GM19239 (cell line): ENCODE results near the gene ARNT2.
"Not testable (repeated sequence)": the region's sequence is repeated elsewhere in the genome, so short reads cannot be mapped to it uniquely, and the experiment has no call there.

Experiments
- DNase-seq: peaks from one replicate; pipeline ENCODE4 v3.0.0; 2011; ENCODE audit warnings: low spot score; ENCODE audit not compliant: insufficient read length
- FAIRE-seq: peaks from 2 replicates; lab custom pipeline; 2011; peaks lifted over from hg19 to GRCh38; lab: Jason Lieb, UNC

Gene ARNT2

GRCh38 chr15:80507638-80508316, 103.6 kb downstream of the ARNT2 start:
- DNase-seq (no peak), FAIRE-seq (no peak)

DNA sequence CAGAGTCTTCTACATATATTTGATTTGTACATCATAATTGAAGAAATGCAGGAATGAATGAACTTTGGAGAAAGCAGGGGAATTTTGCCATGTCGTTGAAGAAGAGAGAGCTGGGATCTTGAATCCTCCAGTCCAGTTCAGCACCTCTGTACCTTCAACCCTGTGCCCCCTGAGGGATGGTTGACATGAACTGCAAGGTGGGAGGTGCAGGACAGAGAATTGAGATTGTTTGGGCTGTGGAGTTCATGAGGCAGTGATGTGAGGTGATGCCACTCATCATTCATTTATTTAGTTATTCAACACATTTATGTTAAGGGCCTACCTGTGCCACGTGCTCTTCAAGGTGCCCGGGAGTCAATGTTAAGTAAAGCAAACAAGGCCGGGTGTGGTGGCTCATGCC, 104.6 kb downstream of the ARNT2 start:
- FAIRE-seq = no peak
- no peak for DNase-seq

DNA sequence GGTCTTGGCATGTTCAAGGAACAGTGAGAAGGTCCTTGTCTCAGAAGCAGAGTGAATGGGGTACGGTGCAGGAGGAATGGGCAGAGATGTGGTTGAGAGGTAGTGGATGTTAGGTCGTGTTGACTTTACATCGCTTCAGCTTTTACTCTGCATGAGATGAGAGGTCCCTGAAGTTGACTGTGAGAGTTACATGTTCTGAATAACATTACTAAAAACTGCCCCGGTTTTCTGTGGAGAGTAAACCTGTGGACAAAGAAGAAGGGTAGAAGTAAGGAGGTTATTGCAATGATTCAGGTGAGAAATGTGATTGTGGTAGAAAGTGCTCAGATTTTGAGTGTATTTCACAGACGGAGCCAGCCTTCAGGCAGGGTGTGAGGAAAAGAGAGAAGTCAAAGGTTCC, 105.6 kb downstream of the ARNT2 start:
- no peak for DNase-seq
- no peak for FAIRE-seq

DNA sequence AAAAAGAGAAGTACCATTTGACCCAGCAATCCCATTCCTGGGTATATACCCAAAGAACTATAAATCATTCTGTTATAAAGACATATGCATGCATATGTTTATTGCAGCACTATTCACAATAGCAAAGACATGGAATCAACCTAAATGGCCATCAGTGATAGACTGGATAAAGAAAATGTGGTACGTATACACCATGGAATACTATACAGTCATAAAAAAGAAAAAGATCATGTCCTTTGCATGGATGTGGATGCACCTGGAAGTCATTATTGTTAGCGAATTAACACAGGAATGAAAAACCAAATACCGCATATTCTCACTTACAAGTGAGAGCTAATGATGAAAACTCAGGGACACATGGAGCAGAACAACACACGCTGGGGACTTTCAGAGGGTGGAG, 106.8 kb downstream of the ARNT2 start:
- DNase-seq, FAIRE-seq: not testable (repeated sequence)

- FAIRE-seq (no peak), DNase-seq (no peak)
Observed at GRCh38 chr15:80512726-80513660, 108.8 kb downstream of the ARNT2 start.

DNA sequence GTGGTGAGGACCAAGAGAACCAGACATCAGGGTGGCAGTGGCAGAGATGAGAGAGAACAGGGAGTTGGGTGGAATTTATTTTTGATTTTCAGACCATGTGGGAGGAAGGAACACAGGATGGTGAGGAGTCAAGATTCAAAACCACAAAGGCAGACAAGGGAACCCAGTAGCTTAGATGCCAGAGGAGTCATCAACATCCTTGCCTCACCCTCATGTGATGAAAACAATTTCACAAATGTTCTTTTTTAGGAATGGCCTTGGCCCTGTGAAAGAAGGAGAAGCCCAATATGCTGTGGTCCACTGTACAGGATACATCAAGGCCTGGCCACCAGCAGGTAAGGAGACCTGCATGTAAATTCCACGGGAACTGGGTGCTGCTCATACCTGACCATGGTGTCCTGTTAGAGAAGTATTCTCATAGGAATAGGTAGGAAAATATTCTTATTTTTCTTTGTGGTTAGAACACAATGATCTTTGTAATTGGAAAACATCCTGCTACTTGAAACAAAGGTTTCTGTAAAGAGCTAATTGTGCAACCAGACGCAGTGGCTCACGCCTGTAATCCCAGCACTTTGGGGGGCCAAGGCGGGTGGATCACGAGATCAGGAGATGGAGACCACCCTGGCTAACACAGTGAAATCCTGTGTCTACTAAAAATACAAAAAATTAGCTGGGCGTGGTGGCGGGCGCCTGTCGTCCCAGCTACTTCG, 110.0 kb downstream of the ARNT2 start:
- no peak for DNase-seq
- no peak for FAIRE-seq

- no peak for FAIRE-seq
- no peak for DNase-seq
Observed at GRCh38 chr15:80517290-80517689, 113.1 kb downstream of the ARNT2 start.

- no peak for FAIRE-seq
Observed at GRCh38 chr15:80518522-80518921, 114.3 kb downstream of the ARNT2 start.

GRCh38 chr15:80523746-80524145, 119.6 kb downstream of the ARNT2 start:
- DNase-seq (no peak), FAIRE-seq (no peak)

More at GRCh38 chr15:80518522-80518921, 114.3 kb downstream of the ARNT2 start:
- DNase-seq = no peak

- FAIRE-seq (no peak), DNase-seq (no peak)
Observed at GRCh38 chr15:80525853-80526252, 121.7 kb downstream of the ARNT2 start.

DNA sequence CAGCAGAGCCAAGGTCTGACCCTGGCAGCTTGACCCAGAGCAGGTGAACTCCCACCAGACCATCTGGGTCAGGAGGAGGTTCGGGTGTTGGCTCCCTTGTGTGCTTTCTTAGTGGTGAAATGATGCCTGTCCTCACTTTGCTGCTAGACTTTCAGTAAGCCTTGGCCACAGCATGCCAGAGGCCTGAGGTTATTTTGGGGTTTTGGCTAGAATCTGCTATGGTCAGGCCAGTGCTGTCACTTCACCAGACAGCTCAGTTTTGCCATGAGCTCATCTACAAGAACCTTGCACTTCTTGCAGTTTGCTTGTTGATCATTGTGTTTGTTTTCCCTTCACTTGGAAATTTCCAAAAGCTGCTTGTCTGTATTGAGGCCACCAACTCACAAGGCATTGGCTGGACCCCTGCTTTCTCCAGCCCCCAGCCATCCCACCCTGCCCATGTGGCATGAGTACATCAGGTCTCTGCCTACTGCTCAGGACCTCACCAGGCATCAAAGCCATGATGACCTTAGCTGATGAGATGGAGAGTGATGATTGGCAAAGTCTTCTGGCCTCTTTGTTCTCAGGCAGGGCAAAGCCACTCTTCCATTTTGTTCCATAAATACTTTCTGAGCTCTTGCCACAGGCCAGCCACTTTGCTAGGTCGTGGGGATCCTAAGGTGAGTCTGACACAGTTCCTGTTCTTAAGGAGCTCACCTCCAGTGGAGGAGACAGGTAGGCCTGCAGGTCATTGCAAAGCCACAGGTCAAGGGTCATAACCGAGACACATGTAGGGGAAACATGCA, 122.6 kb downstream of the ARNT2 start:
- FAIRE-seq = no peak

DNA sequence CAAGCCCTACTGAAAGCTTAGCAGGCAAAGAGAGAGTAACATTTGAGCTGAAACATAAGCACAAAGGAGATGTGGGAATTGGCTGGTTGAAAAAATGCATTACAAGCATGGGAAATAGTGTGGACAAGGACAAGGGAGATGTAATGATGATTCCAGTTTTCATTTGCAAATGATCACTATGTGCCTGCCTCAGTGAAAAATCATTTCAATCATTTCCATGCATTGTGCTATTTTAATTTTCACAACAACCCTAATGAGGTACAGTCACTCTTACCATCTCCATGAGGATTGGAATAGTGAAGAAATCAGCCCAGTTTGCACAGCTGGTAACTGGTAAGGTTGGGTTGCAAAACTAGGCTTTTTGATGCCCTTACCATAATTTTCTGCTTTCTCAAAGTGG, 123.2 kb downstream of the ARNT2 start:
- FAIRE-seq (no peak), DNase-seq (no peak)

More for the DNA sequence above, 122.6 kb downstream of the ARNT2 start:
- no peak for DNase-seq

GRCh38 chr15:80527961-80528360, 123.8 kb downstream of the ARNT2 start:
- no peak for FAIRE-seq
- no peak for DNase-seq

GRCh38 chr15:80530737-80531365, 126.7 kb downstream of the ARNT2 start:
- no peak for FAIRE-seq

GRCh38 chr15:80531388-80531787, 127.2 kb downstream of the ARNT2 start:
- FAIRE-seq (no peak), DNase-seq (no peak)

More at GRCh38 chr15:80530737-80531365, 126.7 kb downstream of the ARNT2 start:
- DNase-seq = no peak

GRCh38 chr15:80531796-80532195, 127.6 kb downstream of the ARNT2 start:
- FAIRE-seq = no peak
- DNase-seq = no peak

DNA sequence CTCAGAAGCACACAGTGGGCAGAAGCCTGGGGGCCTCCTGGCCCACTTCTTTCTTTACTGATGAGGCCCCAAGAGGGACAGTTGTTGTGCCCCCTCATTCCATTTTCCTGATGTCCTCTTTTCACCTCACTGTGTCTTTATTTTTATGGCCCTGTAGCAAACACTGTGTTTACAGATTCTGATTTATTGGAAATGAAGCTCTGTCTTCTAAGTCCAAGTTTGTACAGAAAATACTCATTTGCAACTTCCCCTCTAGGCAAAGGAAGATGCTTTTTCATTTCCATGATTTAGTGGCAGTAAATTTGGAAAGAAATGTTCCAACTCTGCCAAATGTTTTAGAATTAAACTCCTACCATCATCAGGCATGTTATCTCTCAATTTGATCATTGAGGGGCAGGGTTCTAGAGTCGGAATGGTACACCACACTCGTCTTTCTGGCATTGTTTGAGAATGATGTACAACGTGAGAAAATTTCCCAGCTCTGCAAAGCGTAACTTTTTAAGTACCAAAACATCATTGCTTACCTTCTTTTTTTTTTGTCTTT, 129.7 kb downstream of the ARNT2 start:
- FAIRE-seq = no peak
- no peak for DNase-seq

DNA sequence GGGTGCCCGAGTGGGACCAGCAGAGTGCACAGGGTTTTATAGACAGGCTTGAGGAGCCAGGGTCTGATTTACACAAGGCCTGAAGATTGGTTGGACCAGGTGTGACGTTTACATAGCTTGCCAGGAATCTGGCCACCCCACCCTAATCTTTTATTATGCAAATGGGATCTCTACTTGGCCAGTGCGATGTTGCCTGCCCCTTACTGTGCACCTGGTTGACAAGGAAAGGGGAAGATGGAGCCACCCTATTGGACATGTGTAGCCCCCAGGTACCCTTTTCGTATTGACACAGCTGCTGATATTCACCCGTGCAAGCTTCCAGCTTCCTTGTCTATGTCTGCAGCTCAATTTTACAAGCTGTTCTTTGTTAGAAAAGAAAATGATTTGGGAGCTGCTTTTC, 132.0 kb downstream of the ARNT2 start:
- FAIRE-seq = no peak

DNA sequence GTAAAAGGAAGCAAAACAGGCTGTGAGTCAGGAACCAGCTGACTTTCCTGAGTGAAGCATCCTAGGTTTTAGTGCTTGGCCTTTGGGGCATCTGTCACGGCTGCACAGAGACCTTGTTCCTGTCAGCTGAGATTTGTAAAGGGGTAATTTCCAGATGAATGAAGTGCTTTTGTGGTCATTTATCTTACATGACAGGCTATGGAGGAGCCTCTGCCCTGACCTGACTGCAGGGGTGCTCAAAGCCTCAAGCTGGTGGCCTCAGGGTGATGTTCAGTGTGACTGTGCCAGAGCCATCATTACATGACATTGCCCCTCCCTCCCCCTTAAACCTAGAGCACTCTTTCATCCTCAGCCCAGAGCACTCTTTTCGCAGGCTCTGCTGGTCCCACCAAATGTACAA, 132.5 kb downstream of the ARNT2 start:
- DNase-seq = no peak
- no peak for FAIRE-seq

More for the DNA sequence above, 132.0 kb downstream of the ARNT2 start:
- no peak for DNase-seq
